ENCODE data around the gene DUSP1.

DUSP1 gene

DNA sequence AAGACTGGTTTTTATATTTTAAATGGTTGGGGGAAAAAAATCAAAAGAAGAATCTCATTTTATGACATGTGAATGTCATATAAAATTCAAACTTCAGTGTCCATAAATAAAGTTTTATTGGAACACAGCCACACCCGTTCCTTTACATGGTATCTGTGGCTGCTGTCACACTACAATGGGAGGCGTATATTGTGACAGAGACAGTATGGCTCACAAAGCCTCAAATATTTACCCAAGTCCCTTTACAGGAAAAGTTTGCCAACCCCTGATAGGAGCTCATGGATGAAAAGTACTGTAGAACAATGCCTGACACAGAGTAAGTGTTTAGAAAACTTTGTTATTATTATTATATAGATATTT lies 5.2 kb upstream of the DUSP1 start:
- DNase-seq = no peak

DNA sequence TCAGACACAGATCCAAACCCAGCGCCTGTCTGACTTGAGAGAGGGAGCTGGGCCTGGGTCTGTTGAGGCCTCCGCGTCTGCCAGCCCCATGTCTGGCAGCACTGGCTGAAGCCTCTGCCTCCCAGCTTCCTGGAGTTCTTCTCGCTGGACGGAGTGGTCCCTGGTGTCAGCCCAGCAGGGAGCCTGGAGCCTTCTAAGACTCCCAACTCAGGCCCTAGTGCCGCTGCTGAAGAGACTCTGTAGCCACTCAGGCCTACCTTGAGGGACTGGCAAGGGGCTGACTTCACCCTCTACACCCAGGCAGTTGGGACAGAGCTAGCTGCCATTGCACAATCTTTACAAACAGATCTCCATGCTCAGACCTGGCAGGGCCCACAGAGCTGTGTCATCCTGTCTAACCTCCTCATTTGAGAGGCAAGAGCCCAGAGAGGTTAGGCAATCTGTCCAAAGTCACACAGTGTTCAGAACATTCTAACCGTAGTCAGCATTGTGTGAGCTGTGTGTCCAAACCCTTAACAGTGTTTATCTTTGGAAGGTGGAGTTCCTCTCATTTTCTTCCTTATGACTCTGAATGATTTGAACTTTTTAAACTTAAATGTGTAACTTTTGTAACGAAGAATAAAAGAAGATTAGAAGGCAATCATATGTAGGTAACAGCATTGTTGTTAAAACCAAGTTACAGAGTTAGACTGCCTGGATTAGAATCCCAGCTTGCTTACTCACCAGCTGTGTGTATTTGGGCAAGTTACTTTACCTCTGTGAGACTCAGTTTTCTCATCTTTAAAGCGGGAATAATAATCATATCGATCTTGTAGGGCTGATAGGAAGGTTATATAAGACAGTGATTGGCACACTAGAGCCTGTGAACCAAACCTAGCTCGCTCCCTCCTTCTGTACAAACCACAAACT lies 4.6 kb upstream of the DUSP1 start:
- no peak for DNase-seq

DNA sequence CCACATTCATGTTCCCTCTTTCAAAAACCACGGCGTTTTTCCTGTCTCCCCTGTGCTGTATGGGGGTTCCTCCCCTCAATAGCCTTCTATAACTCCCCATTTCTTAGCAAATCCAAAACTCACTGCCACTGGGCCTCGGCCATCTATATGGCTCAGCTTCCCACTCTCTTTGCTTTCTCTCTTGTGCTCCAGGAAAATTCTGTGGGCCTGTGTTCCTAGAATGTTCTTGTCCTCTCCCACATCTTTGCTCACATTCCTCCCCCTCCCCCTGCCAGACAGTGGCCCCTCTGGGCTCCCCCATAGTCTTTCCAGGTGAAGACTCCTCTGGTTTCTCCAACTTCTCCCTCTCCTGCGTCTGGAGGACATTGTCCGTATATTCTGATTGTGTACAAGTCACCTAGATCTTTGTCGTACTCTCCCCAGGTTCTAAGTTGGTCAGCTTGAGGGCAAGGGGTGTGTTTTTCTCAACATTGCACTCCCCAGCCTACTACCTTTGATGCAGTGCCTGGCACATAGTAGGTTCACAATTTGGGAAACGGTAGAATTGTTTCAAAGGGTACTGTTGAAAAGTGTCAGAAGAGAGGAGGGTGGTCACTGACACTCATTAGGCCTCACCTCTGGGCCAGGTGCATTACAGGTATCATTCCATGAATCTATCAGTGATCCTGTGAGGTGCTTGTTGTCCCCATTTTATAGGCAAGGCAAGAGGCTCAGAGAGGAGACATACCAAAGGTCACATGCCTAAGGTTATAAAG lies 3.7 kb upstream of the DUSP1 start:
- DNase-seq = no peak

DNA sequence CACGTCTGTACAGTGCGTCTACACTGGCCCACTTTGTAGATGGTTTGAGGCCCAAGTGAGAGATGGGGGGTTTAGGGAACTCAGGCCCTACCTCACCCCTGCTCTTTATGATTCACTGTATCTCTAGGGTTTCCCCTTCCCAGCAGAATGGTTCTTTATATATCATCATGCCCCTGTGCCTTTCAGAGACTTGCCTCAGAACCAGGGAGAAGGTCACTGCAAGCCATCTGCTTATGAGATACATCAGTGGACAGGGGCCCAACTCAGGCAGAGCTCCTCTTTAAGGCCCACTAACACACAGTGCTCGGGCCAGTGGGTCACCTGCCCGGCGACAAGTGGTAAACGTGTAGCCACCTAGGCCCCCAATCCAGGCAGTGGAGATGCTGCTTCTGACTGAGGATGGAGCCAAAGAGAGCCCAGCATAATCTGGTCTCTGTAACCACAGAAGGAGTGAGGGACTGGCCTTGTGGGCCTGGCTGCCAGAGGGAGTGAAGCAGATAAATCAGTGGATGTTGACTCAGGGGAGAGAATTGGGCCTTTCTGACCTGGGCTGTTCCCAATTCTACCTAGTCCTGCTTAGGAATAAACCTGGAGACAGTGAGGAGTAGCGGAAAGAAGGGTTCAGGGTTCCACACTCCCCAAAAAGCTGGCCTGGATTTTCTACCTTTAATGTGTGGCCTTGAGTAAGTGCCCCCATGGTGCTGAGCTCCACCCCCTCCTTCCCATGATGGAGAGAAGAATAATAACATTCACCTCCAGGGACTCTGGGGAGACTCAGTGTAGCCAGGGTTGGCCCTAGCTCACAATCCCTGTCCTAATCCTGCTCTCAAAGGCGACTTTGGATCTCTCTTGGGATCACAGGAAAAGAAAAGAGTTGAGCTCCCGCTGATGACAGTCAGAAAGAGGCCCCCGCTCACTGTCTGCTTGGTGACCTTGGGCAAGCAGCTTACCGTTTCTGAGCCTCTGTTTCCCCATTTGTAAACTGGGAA lies 2.8 kb upstream of the DUSP1 start:
- no peak for DNase-seq

DNA sequence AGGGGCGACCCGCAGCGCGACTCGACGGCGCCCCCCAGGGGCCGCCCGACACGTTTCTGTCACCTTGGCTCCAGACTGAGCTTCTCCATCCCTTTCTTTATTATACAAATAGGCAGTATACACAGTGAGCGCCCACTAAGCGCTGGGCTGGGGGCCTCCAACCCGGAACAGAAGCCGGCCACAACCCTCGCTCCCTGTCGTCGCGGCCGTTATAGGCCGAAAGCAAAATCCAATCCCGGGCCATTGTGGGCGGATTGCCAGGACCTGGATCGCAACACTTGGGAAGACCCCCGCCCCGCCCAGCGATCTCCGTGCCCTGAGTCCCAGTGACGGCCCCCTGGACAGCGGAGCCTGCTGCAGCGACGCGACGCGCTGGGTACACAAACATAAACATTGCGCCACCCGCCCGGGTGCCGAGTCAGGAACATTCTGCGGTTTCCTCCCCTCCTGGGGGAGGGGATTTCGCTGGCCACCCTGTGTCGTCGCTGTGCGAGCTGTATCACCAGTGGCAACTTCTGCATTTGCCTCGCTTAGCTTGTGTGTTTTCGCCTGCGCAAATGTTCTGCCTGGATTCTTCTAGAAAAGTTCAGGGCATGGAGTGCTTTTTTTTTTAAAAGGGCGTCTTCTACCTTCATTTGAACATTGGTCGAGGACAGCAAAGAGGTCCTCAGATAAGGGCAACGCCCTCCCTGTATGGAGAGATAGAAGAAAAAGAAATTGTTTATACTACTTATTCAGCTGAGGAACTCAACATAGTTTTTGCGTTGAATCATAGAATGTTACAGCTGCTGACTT lies 1.3 kb upstream of the DUSP1 start:
- peak; percentile 64 for DNase-seq

DNA sequence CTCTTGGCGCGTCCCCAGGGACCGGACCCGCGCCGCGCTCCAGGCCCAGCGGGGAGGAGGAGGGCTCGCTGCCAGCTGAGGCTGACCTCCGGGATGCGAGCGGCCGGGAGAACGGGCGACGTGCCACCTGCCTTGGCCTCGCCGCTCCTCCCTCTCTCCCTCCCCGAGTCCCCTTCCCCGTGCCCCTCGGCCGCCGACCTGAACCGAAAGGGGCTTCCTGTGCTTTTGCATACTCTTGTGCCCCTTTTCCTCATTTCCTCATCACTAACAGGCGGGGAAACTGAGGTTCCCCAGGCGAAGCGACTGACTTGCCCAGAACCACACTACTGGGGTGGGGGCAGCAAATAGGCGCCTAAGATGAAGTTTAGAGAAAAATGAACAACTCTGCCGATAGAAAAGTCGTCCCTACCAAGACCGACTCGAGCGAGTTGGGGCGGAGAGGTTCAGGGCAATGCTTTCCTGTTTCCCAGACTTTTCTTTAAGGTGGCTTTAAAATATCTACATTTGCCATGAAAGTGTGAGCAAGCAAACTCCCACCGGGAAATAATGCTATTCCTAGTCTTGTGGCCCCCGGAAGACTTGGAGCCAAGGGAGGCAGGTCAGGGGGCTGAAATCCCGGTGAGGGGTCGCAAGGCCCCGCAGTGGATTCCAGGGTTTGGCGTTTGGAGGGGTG lies 580 bp upstream of the DUSP1 start:
- no peak for DNase-seq

DNA sequence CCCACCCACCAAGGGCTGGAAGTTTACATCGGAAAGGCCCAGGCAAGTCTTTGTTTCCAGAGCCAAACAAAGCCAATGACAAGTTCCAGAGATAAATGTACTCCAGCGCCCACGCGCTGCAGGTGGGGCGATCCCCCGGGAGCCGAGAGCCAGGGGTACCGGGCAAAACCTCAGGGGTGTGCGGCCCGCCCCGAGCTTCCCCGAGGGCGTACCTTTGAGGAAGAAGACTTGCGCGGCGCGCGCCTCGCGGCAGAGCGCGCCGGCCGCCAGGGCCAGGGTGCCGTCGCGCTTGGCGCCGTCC lies 671 bp downstream of the DUSP1 start:
- no peak for DNase-seq

DNA sequence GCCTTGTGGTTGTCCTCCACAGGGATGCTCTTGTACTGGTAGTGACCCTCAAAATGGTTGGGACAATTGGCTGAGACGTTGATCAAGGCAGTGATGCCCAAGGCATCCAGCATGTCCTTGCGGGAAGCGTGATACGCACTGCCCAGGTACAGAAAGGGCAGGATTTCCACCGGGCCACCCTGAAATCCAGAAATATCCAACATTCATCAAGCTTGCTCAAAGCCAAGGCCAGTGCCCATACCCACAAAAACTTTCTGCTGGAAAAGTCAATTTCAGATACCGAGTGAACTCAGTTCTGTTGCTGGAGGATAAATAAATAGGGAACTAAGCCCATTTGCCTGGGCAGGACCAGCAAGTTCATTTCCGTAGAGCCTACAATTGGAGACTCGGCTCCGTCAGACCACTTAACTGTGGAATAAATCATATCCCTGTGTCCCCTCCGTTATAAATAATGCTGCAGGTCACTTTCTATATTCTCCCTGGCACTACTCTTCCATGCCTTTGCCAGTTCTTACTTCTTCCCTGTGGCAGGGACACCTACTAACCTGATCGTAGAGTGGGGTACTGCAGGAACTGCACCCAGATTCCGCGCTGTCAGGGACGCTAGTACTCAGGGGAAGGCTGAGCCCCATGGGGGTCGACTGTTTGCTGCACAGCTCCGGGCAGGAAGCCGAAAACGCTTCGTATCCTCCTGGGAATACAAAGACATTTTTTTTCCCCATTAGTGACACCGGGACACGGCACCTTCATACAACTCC lies 1.2 kb downstream of the DUSP1 start:
- no peak for DNase-seq

DNA sequence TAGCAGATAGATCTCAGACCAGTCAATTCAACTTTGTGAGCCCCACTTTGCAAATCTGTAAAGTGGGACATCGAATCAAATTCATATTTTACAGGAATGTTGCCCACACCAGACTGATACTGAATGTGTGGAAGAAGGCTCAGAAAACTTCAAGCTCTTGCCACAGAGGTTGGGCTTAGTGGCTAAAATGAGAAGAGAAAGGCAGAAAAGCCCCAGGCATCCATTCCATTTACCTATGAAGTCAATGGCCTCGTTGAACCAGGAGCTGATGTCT lies 1.7 kb downstream of the DUSP1 start:
- no peak for DNase-seq

DNA sequence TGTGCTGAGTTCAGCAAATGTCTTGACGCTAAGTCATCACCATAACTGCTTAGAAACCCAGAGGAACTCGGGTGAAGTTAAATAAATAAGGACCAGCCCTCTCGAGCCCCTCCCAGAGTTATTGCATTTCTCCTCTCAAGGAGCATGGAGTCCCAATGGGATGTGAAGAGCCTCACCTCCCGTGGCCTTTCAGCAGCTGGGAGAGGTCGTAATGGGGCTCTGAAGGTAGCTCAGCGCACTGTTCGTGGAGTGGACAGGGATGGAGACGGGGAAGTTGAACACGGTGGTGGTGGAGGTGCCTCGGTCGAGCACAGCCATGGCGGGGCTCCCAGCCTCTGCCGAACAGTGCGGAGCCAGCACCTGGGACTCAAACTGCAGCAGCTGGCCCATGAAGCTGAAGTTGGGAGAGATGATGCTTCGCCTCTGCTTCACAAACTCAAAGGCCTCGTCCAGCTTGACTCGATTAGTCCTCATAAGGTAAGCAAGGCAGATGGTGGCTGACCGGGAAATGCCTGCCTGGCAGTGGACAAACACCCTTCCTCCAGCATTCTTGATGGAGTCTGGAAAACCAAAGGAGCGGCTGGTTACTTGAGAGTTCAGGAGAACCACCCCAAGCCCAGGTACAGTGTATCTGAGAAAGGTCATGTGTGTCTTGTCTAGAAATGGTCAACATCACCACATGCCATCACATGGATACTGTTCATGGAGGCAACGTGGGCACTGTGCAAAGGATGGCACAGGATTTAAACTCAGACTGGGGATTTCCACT lies 2.2 kb downstream of the DUSP1 start:
- DNase-seq = no peak

DNA sequence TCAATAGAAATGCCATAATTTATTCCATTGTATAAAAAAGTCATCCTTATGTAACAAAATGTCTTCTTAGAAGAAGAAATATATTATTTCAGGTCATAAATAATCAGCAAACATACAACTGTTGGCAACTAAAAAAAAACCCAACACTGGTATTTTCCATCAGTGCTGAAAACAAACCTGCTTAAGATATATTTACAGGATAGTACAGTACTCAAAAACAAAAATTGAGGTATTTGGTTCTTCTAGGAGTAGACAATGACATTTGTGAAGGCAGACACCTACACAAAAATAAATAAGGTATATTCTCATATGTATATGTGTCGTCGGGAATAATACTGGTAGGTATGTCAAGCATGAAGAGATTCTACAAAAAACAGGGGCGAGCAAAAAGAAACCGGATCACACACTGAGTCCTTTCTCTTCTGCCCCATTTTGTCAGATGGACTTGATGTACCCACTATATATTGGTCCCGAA lies 2.9 kb downstream of the DUSP1 start:
- DNase-seq = no peak

DNA sequence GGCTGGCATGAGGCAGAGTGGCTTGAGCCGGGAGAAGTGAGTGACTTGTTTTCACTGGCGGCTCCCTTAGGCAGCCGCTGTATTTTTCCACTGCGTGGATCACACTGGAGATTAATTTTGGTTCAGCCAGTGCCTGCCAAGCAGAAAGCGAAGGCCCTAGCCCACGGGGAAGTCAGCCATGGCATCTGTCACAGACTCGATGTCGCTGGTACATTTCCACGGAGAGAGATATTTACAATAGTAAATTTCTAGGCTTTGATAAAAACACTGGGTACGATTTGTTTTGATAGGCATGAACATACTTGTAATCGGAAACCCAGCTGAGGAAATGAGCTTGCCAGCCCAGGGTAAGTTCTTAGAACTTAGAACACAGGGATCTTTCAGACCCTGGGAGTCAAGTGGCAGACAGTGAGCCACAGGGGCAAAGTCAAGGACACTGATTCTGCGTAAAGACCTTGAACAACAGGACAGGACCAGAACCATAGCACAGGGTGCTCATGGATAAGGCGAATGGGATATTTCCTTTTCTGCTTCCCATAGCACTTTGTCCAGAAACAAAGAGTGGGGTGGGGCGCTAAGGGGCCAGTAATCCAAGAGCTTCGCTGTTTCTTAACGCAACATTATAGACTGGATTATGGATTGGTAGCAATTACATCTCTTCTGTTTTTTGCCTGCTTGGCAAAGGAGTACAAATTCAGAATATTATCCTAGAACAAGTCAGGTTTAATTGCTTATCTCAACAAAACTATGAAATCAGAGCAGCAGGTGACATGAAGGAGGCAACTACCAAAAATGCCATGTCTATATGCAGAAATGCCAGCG lies 4.5 kb downstream of the DUSP1 start:
- DNase-seq = no peak

DNA sequence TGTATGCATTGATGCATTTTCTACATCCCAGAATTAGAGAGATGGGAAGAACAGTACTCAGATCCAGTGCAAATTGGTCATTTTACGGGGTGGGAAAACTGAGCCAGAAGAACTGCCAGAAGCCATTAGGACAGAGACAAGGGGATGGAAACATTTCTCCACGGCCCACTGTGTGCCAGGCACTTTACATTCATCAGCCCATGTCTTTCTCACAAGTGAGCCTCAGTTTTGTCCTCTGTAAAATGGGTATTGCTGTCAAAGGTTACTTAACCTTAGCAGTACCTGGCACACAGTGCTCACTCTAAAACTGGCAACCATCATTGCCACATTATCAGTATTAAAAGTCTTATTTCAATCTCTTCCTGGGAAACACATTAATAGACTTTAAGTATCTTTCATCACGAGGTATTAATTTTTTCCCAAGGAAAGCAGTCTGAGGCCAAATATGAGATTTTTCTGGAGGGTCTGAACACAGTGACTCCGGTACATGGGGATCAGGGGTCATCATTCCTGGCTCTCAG lies 5.2 kb downstream of the DUSP1 start:
- no peak for DNase-seq

DNA sequence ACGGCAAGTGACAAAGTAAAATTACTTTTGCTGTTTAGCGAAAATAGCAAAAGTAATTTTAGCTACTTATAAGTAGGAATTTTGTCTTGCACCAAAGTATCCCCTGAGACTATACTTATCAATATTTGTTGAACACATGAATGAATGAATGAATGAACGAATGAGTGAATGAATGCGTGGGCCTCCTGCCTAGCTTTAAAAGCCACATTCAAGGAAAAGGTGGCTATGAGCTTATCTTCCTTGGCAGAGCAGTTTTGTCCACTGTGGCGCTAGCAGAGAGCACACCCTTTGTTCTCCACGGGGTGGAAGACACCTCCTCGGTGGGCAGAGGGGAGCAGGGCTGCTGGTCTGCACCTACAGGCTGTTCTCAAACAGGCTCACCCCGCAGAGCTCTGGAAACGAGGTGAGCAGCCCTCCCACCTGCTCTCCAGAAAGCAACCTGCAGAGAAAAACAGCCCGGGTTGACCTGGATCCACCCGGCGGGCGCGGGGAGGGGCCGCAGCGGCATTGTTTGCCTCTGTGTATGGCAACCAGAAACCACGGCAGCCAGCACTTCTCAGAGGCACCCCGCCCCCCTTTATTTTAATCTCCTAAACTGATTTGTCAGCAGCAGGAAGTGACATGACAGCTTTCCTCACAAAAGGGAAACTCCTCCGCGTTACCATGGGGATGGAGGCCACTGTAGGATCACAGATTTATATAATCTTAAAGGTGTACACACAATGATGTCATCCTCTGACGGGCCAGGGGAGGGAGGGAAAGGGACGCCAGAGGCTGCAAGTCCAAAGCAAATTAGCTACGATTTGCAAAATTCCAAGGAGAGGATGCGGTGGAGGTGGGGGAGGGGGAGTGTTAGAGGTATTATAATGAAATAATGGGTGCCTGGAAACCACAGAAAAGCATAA lies 5.9 kb downstream of the DUSP1 start:
- DNase-seq = peak; percentile 94

DNA sequence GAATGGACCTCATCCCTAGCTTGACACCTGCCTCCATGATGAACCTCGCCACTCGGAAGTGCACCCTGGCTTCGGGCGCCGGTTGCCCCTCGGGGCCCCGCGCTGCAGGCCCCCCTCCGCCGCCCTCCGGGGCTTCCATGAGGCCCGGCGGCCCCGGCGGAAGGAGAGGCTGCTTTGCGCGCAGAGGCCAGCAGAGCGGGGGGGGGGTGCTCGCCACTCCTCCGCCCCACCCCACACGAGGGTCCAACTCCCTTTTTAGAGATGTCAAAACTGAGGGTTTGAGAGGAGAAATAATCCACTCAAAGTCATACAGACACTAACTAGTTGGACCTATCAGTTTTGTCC lies 7.9 kb downstream of the DUSP1 start:
- DNase-seq = no peak

DNA sequence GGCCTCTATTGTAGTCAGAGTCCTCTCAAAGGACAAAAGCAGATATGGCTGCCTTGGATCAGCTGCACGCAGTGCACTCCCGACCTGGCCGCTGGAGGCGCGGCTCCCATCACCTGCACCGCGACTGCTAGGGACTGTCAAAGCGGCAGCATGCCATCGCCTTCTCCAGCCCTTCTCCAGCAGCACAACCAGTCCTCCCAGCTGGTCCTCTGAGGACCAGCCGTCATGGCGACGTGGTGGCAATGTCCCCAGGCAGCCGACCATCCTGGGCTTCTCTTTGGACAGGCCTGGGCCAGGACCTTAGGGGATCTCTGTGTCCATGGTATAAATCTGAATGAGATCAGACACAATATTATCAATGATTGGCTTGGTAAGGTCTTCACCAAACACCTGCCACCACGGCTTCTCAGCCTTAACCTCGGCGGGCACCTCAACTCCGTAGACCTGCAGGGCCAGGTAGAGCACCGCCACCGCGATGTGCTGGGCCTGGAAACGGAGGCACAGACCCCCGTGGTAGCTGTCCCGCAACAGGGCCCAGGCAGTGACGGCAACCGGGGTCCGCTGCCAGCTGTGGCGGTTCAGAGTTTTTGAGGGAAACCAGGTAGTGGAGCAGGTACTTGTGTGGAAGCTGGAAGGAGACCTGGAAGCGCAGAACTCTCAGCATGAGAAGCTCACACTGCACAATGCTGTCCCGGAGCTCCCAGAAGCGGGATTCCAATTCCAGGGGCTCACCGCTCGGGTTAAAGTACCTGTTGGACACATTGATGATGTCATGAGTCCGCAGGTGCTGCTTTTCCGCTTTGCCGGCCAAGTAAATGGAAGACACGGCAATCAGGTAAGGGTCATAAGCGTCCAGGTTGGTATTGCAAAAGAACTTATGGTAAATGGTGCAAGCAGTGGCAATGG lies 8.5 kb downstream of the DUSP1 start:
- no peak for DNase-seq

DNA sequence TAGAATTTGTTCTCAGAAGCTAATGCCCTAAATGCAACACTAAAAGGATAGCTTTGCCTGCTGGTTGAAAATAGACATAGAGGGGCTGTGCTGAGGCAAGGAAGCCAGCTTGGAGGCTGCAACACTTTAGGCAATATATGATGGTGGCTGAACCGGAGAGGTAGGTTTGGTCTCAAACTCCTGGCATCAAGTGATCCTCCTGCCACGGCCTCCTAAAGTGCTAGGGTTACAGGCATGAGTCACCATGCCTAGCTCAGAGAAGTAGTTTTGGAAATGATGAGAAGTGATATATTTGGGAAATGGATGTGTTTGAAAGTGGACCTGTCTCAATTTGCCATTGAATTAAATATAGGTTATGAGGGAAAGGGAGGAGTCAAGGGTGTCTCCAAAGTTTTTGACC lies 10.0 kb downstream of the DUSP1 start:
- DNase-seq = no peak

All from stimulated activated naive CD4-positive, alpha-beta T cell treated with Interleukin-2 at 50 U/mL for 16 hours (primary cell).